Fibroblast of gingiva (primary cell): ENCODE results near the gene AGBL5.
"Not testable (repeated sequence)": the region's sequence is repeated elsewhere in the genome, so short reads cannot be mapped to it uniquely, and the experiment has no call there.

Source experiments
- DNase-seq: peaks from one replicate; pipeline ENCODE4 v3.0.0-alpha.2; 2011; ENCODE audit warnings: low read depth

The AGBL5 gene

DNA sequence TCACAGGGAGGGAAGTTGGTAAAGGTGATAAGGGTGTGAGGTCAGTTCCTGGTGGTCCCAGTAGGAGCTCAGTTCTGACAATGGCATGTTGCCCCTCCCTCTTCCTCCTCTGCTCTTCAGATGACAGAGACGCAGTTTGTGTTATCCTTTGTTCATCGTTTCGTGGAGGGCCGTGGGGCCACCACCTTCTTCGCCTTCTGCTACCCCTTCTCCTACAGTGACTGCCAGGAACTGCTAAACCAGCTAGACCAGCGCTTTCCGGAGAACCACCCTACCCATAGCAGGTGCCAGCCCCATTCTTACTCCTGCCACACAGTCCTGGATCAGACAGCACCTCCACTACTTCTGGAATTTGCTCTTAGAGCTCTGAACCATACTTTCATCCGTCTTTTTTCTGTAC, 2.3 kb downstream of the AGBL5 start:
- no peak for DNase-seq

DNA sequence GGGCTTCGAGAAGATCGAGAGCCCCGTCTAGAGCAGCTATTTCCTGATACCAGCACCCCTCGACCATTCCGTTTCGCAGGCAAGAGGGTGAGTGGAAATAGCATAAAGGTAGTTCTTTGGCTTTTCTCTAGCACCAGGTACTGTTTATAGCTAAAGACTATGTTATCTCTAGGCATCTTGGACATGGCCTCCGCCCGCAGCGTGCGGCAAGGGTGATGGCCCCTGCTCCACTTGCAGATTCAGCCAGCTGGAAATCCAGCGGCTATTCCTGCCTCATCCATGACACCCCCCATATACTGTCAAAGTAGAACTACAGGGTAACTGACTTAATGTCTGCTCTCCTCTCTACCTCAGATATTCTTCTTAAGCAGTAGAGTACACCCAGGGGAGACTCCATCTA, 3.3 kb downstream of the AGBL5 start:
- no peak for DNase-seq

DNA sequence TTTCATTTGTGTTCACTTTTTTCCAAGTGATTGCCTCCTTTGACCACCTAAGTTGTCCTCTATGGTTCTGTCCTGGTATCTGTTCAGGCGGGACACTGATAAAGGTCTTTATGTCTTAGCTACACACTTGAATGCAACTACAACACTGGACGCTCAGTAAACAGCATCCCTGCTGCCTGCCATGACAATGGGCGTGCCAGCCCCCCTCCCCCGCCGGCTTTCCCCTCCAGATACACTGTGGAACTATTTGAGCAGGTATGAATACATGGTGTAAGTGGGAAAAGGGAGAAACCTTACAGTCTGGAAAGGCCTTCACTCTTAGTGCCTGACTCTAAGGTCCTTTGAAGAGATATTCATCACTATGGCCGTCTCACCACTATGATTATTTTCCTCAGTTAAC, 5.7 kb downstream of the AGBL5 start:
- DNase-seq: no peak

DNA sequence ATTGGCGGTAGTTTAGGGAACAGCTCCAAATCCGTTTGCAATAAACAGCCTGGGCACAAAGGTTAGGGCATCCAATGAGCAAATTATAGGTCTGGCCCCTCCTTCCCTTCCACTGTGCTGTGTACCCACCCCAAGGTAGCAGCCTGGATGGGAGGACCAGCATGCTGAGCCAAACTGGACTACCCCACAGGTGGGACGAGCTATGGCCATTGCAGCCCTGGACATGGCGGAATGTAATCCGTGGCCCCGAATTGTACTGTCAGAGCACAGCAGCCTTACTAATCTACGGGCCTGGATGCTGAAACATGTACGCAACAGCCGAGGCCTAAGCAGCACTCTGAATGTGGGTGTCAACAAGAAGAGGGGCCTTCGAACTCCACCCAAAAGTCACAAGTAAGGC, 6.7 kb downstream of the AGBL5 start:
- DNase-seq: no peak

DNA sequence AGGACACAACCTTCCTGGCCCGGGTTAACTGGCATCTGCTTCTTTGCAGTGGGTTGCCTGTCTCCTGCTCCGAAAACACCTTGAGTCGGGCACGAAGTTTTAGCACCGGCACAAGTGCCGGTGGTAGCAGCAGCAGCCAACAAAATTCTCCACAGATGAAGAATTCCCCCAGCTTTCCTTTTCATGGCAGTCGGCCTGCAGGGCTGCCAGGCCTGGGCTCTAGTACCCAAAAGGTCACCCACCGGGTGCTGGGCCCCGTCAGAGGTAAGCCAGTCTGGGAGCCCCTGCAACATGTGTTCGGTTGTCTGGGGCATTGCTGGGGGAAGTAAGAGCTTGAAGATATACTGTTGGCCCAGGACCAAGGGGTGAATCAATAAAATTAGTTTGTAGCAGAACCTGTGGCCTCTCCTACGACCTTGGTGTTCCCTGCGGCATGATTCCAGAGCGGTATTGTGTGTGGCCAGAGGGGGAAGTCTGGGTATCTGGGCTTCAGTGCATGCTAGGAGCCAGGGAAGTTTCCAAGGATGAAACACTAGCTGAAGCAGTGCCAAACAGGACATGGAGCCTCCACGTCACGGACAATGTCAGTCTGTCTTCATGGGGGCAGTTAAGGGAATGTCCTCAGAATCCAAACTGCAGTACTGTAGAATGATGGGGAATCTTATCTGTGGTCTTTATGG, 7.8 kb downstream of the AGBL5 start:
- DNase-seq: no peak

DNA sequence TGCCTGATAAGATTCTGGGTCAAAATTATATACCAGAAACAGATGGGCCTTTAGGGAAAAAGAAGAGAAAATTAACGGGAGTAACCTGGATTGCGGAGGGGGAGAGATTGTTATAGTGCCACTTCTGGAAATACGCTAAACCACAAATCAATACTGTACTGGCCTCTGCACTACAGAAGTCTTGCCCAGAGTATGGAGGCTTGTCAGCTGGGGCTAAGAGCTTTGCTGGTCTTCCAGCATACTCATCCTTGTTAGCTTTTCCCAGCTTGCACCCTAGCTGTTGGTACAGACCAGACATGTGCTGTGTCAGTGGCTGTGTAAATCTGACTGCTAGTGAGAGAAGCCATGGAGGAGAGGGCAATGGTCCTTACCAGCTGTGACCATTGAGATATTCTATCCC, 8.9 kb downstream of the AGBL5 start:
- no peak for DNase-seq

DNA sequence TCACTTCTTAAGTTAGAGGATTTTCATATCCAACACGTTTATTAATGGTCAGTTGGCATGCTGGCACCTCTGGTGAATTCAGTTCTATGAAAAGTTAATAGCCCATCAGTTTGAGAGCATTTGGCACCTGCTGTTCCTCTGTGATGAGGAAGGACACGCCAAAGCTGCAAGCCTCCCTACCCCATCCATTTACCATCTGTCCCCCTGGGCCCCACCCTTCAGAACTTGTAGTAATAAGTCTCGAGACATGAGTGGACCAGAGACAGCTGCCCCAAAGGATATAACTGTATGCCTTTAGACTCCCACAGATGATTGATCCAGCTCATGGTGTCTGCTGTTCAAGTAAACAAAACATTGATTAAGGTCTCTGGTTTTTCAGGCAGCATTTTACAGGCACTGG, 13.7 kb downstream of the AGBL5 start:
- no peak for DNase-seq

DNA sequence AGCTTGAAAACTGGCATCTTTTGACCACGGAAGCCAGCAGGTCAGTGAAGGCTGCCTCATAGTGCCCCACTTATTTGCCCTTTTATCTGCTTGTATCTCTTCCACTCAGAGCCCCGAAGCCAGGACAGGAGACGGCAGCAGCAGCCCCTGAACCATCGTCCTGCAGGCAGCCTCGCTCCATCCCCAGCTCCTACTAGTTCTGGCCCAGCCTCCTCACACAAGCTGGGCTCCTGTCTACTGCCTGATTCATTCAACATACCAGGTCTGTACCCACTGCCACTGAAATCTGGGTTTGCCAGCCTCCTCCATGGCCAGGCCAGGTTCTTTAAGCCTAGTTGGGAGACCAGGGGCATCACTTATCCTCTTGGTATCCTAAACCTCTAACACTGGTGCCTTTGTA, 15.9 kb downstream of the AGBL5 start:
- no peak for DNase-seq

DNA sequence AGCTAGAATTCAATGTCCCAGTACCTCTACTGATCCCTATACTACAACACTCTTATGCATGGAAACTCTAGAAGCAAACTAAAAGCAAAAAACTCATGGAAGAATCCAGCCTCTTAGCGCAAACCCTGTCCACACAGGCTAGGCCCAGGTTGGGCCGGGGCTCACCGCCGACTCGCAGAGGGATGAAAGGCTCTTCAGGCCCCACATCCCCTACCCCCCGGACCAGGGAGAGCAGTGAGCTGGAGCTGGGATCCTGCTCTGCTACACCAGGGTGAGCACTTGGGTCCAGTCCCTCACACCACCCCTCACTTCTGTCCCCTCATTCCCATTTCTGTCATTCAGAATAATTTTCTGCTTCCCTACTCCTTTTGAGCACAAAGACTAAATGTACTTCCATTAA, 18.0 kb downstream of the AGBL5 start:
- no peak for DNase-seq

DNA sequence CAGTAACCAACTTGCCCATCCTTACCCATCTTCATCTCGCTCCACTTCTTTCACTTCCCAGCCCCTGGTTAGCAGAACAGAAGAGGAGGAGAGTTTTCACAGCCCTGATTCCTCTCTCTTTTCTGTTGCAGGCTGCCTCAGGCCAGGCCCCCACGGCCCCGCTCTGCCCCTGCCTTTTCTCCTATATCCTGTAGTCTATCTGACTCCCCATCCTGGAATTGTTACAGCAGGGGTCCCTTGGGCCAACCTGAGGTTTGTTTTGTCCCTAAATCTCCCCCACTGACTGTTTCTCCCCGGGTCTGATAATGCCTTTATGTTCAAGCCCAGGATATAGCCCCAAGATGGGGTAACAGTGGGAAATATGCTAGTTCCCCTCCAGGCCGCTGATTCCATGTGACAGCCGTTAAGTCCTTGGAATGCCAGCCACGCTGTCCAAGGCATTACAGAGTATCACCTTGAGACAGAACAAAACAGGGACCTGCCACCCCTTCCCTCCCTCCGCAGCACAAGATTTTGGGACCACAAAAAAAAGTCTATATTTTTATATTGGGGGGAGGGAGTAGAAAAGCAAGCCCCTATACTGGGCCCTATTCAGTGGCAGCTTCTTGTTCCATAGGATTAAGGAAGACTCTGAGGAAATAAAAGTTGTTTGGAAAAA, 18.6 kb downstream of the AGBL5 start:
- DNase-seq: no peak

DNA sequence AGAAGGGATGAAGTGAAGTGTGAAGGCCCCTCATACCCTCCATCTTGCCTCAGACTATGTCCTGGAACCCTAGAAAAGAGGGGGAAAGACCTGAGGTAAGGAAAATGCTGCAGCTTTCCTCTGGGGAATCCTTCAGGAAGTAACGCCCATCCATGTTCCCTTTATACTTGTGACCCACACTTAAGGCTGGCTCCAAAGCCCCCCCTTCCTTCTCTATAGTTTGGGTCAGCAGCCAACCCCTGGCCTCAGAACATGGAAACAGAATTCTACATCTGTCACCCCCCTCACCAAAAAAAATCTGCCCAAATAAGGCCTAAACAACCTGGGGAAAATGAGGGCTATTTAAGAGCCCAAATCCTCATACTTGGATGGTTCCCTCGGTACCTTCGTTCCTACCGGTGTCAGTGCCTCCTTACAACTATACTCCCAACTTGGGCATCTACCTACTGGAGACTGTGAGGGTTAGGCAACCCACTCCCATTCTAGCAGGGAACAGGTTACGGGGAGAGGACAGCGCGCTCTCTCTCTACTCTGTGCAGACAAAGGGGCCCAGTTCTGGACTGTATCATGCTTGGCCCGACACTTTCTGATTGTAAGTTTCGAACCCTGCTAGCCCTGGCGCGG, 19.3 kb downstream of the AGBL5 start:
- DNase-seq: no peak

DNA sequence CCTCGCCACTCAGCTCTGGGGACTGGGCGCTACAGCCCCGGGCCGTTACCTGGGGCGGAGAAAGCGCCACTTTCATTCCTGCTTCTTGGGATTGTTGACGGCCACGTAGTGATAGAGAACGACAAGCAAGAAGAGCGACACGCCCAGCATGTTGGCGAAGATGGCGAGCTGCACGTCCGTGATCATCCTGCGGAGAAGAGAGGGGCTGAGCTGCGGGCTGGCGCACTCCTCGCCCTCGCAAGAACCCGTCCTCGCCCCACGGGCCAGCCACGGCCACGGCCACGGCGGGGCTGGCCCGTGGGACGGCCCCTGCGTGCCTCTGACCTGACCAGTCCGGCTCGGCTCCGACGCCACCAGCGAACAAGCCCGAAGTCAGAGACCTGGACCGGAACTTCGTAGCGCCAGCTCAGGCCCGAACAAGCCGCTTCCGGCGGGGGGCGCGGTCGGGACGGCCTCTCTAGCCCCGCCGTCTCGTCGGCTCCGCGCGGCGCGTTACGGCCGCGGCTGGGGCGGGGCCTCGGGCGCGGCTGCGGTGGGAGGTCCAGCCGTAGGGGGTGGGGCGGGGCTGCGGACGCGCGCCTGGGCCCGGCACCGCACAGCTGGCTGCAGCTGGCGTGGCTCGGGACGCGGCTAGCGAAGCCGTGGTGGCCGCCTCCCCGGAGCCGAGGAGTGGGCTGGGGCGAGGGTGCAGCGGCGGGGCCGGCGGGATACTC, 20.0 kb downstream of the AGBL5 start, which contains the start of gene OST4:
TSS of gene OST4 (minus strand) at position 378 of the 713 bp plus-strand sequence.
- DNase-seq: peak; percentile 92

DNA sequence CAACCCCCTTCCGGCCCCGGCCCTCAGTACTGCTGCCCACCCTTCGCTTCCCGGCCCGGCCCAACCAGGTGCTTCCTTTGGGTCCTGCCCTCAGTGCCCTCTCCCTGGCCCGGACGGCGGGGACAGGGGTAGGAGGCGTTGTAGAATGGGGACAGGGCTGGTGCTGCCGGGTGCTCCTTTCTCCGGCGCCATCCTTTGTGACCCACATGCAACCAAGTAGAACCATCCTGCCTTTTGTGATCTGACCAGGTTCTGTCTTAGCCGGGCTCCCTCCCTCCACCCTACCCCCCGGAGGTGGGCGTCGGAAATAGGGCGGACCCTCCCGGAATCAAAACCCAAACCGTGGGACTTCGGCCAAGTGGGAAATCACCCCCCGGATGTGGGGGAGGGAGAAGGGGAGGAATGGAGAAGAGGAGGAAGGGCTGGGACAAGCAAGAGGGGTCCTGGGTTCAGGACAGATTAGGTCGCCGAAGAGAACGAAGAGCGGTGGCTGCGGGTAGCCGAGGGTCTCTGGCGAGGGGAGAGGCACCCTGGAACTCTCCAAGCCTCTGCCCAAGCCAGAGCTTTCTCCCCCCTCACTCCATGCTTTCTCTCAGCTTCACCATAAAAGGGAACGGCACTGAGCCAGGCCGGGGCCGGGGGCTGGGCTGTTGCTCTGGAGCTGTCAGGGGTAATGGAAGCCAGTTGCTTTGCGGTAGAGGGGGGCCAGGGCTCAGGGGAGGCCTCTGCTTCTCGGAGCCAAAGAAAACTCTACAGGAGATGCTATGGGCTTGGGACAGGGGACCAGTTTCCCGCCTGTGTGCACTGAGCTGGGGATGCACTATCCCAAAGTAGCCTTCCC, 20.7 kb downstream of the AGBL5 start:
- peak; percentile 20 for DNase-seq

DNA sequence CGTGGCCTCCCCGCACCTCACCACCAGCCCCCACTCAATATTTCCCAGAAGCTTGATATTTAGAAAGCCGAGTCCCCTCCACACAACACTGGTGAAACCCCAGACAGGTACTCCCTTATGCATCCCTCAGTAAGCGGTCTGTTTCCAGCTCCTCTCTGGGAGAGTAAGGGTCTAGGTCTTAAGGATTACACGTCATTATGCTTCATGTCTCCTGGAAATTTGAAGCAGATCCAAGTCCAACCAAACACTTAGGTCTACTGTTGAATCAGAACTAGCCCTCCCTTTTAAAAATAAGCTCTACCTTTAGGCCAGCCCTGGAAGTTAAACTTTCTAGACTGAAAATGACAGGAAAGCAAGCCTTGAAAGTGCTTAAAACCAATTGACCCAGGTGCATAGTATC, 21.5 kb downstream of the AGBL5 start:
- DNase-seq: no peak

DNA sequence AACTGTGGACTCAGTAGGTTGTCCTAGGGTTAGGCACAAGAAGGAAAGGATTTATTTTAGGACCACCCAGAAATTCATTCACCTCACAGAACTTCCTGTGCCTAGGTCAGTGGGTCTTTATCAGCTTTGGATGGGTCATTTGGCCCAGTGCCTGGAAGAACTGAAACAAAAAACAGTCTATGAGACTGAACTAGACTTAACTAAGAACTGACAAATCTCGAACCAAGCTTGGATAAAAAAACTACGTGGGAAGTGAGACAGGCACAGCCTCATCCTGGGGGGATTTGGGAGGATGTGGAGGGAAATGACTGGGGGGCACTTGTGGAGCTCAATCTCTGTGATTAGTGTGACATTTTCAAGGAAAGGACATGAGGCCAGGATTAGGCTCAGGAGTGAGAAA, 22.3 kb downstream of the AGBL5 start:
- no peak for DNase-seq

DNA sequence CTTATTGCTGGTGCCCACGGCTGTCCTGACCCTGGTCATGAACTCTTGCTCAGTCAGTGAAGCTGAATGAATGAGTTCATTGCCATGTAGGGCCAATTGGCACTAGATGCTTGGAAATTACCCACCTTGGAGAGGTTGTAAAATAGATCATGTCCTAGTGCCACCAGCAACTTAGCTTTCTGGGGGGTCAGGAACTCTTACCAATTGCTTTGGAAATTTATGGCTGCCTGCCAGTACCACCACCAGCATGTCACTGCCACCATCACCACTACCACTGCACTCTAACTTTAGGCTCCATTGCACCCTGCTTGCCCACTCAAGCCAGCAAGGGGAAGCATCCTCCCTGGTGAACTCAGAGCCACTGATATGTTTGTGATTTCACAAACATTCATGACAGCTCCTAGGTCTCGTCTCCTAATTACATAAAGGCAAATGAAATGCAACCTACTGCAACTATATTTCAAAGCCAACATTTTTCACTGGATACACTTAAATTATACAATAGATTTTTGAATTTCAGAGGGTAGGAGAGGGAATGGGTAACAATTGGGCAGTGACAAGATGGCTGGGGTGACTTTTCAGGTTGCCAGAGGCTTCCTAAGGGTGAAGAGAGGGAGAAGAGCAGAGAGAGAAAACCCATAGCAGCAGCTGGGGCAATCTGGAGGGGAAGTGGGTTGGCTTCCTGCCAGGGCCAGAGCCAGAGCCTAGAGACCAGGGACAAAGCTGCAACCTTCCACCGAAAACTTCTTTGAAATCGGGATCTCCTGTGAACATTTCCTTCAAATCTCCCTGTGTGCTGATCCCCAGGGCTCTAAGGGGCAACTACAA, 23.5 kb downstream of the AGBL5 start:
- no peak for DNase-seq

DNA sequence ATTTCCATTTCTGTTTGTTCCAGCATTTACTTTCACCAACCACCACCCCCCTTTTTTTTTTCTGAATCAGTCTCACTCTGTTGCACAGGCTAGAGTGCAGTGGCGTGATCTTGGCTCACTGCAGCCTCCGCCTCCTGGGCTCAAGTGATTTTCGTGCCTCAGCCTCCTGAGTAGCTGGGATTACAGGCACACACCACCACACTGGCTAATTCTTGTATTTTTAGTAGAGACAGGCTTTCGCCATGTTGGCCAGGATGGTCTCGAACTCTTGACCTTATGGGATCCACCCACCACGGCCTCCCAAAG, 24.1 kb downstream of the AGBL5 start:
- DNase-seq: not testable (repeated sequence)

DNA sequence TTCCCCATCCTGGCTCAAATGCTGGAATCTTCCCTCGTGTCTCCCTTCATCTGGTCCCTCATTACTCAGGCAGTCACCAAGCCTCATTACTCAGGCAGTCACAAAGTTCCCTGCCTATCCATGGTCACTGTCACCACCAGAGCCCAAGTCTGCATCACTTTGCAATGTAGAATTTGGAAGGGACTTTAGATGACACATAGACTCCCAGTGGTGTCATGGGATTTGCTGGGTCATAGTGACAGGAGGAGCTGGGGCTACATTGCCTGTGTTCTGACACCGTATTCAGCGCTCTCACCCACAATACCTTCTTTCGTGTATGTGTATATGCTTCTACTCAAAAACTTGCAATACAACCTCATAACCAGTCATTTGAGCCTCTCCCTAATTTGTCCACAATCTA, 24.9 kb downstream of the AGBL5 start:
- DNase-seq: no peak

DNA sequence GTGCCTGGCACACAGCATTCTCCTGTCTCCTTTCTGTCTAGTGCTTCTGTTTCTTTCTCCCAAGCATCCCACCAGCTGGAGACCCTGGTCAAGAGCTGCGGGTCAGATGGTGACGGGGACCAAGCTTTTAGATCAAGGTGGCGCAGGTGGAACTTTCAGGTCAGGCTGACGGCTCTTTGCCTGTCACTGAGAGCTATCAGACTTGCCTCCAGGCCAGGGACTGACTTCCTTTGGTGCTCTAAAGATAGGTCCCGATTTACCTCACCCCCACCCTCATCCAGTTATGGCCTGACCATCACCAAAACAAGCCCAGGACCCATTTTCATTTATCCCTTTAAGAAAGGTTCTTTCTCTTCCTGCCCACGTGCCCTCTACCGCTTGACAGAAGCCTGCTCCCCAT, 25.8 kb downstream of the AGBL5 start:
- DNase-seq: no peak

DNA sequence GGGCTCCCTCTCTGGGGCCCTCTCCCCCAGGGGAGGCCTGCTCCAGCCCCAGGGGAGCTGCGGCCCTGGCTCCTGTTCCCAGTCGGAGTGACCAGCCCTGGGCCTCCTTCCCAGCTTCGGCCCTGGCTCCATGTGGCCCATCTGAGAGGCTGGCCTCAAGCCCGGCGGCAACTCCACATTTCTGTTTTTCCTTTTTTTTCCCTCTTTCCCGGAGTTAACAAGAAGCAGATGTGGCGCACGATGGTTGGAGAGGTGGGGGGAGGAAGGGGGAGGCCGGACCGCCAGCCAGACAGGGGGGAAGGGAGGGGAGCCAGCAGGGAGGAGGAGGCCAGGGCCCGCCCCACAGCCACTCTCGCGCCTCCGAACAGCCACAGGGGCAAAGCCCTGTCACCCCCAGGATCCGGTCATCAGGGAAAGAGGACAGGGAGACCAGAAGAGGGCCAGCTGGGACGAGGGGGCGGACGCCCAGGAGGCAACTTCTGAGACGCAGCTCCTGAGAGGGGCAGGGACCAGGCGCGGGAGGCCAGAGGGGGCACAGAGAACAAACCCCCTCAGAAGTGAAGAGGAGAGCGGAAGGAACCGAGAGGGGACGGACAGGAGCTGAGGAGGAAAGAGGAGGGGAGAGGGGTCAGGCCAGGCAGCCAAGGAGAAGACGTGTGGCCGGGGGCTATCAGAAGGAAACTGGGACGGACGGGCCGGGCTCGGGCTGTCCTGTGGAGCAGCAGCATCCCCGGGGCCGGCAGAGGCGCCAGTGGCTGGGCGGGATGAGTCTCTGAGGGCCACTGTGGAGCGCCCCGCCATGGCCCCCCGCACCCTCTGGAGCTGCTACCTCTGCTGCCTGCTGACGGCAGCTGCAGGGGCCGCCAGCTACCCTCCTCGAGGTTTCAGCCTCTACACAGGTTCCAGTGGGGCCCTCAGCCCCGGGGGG, 27.1 kb downstream of the AGBL5 start, which contains the start of gene EMILIN1:
TSS of gene EMILIN1 (plus strand) at position 349 of the 928 bp plus-strand sequence. CDS start at position 800, 451 bp downstream.
- DNase-seq: peak; percentile 97
